HEK293T (cell line): Measurements from ENCODE around the gene H6PD.

Experiments used
- ARNT ChIP-seq: fragments of 450-650 bp; IDR thresholded peaks from 2 replicates; pipeline ENCODE4 v1.6.1; 2017; ENCODE audit warnings: mild to moderate bottlenecking
- BHLHE40 ChIP-seq: fragments of 450-650 bp; IDR thresholded peaks from 2 replicates; pipeline ENCODE4 v1.6.1; 2016; ENCODE audit warnings: mild to moderate bottlenecking, moderate library complexity, borderline replicate concordance
- CTBP1 ChIP-seq: fragments of 450-650 bp; IDR thresholded peaks from 2 replicates; pipeline ENCODE4 v1.6.1; 2016; ENCODE audit warnings: borderline replicate concordance
- ELF4 ChIP-seq: fragments of 450-650 bp; IDR thresholded peaks from 2 replicates; pipeline ENCODE4 v1.6.1; 2017; ENCODE audit warnings: antibody characterized with exemption
- FOXA1 ChIP-seq: fragments of 450-650 bp; IDR thresholded peaks from 2 replicates; pipeline ENCODE4 v1.6.1; 2016; ENCODE audit warnings: mild to moderate bottlenecking
- FOXK2 ChIP-seq: fragments of 450-650 bp; IDR thresholded peaks from 2 replicates; pipeline ENCODE4 v1.6.1; 2016; ENCODE audit warnings: mild to moderate bottlenecking
- FOXM1 ChIP-seq: fragments of 450-650 bp; IDR thresholded peaks from 2 replicates; pipeline ENCODE4 v1.6.1; 2017; ENCODE audit warnings: mild to moderate bottlenecking, borderline replicate concordance
- HDGF ChIP-seq: fragments of 450-650 bp; IDR thresholded peaks from 2 replicates; pipeline ENCODE4 v1.6.1; 2017; ENCODE audit warnings: antibody characterized with exemption, borderline replicate concordance
- SP1 ChIP-seq: fragments of 450-650 bp; IDR thresholded peaks from 2 replicates; pipeline ENCODE4 v1.6.1; 2017
- SUZ12 ChIP-seq: fragments of 450-650 bp; IDR thresholded peaks from 2 replicates; pipeline ENCODE4 v1.6.1; 2016; ENCODE audit warnings: mild to moderate bottlenecking
- TARDBP ChIP-seq: fragments of 450-650 bp; IDR thresholded peaks from 2 replicates; pipeline ENCODE4 v1.6.1; 2016
- ZNF384 ChIP-seq: fragments of 450-650 bp; IDR thresholded peaks from 2 replicates; pipeline ENCODE4 v1.6.1; 2016

GRCh38 chr1:9235560-9235959 is 986 bp downstream of the H6PD start:
- TF ChIP-seq ARNT (no peak), FOXM1 (no peak), SP1 (no peak), SUZ12 (no peak), HDGF (no peak), BHLHE40 (no peak), TARDBP (no peak), CTBP1 (no peak), FOXK2 (no peak), ZNF384 (no peak), ELF4 (no peak), FOXA1 (no peak)
